Natural killer cell (primary cell): Measurements from ENCODE around the gene FHIP1B. TPM values are rescaled to one million over a fixed set of nuclear protein-coding genes. Genes with fewer than 3 reads are reported as not detected.

Experiments used
- ATAC-seq, 3 donors: fragments of 150-1000 bp in 2 of 3; fragments of 200-7000 bp in 1 of 3; cut with Tn5 transposase; 1 replicate in 1 of 3; 2 replicates in 2 of 3; pipeline ENCODE4 v1.10.0; 2021; ENCODE audit warnings: mild to moderate bottlenecking in 2 of 3, moderate library complexity in 2 of 3
- DNase-seq, 2 donors: peaks; one replicate each; pipeline versions ENCODE4 v3.0.0 to v3.0.0-alpha.2; 2013 to 2021; ENCODE audit warnings: mixed read lengths in 1 of 2
- H3K27ac ChIP-seq: one replicate; pipeline ENCODE4 v1.5.1; 2013; ENCODE audit warnings: mild to moderate bottlenecking, low read length
- H3K27me3 ChIP-seq: one replicate; pipeline ENCODE4 v1.6.1; 2013; ENCODE audit warnings: low read length; ENCODE audit not compliant: control insufficient read depth, insufficient read depth
- H3K36me3 ChIP-seq: one replicate; pipeline ENCODE4 v1.6.1; 2013; ENCODE audit warnings: low read length; ENCODE audit not compliant: control insufficient read depth, insufficient read depth
- H3K4me1 ChIP-seq: one replicate; pipeline ENCODE4 v1.6.1; 2013; ENCODE audit warnings: low read length; ENCODE audit not compliant: control insufficient read depth, insufficient read depth
- H3K4me3 ChIP-seq: one replicate; pipeline ENCODE4 v1.5.1; 2013; ENCODE audit warnings: low read length
- H3K9me3 ChIP-seq: one replicate; pipeline ENCODE4 v1.6.1; 2013; ENCODE audit warnings: low read length; ENCODE audit not compliant: control insufficient read depth, insufficient read depth
- H3K27ac Mint-ChIP-seq, 2 donors: one replicate each; pipeline ENCODE4 v1.8.0; 2022; ENCODE audit warnings: mild to moderate bottlenecking in 2 of 2, mixed read lengths in 2 of 2, moderate library complexity in 1 of 2
- H3K27me3 Mint-ChIP-seq, 2 donors: one replicate each; pipeline ENCODE4 v1.8.0; 2022; ENCODE audit warnings: low read depth in 2 of 2, mixed read lengths in 2 of 2
- H3K36me3 Mint-ChIP-seq: one replicate; pipeline ENCODE4 v1.8.0; 2022; ENCODE audit warnings: mixed read lengths
- H3K4me1 Mint-ChIP-seq, 2 donors: one replicate each; pipeline ENCODE4 v1.8.0; 2022; ENCODE audit warnings: mixed read lengths in 2 of 2
- H3K4me3 Mint-ChIP-seq: one replicate; pipeline ENCODE4 v1.8.0; 2022; ENCODE audit warnings: mild to moderate bottlenecking, moderate library complexity, mixed read lengths
- H3K9me3 Mint-ChIP-seq, 2 donors: one replicate each; pipeline ENCODE4 v1.8.0; 2022; ENCODE audit warnings: mixed read lengths in 2 of 2
- WGBS: methylation state at CpG from one replicate; pipeline ENCODE4 v1.1.7; 2013; ENCODE audit warnings: missing lambda C conversion rate; ENCODE audit not compliant: insufficient coverage; 5-methylcytosine and 5-hydroxymethylcytosine counted together
- intact Hi-C: fragments of 100-400 bp; cut with micrococcal nuclease; formaldehyde crosslinking; loops from one replicate; pipeline ENCODE4 v1.14.2; 2022
- total RNA-seq, 4 donors: library from RNA; stranded (reverse); fragments of 120-200 nt in 1 of 4; gene quantifications; one replicate each; pipeline versions ENCODE4 v1.2.3 to v1.2.4, GENCODE V29; 2013 to 2022
- TF ChIP-seq, protein P1 (sequence below): fragments of 200-600 bp; IDR thresholded peaks from one replicate; pipeline ENCODE4 v1.8.0; 2022; ENCODE audit warnings: antibody characterized with exemption

Gene FHIP1B
- total RNA-seq, 3 donors from 2014 or later (not counting 1 experiment from before 2014, with no cell fraction given), result 50.6 to 76.9 (median 58.4) TPM

DNA sequence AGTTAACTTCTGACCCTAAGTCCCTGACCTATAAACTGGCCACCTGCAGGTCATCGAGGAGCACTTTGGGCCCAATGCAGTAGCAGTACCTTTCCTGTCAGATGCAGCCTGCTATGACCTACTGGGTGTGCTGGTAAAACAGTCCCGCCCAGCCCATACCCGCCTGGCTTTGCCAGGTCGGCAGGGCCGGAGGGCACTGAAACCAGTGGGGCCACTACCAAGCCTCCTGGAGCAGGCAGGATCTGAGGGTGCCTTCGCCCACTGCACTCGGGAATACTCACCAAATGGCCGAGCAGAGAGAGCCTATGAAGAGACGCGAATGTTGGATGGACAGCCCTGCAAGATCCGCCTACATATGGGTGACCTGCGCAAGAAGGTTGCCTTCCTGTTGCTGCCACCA is 24.6 kb downstream of the FHIP1B start:
- H3K4me3 Mint-ChIP-seq, result no peak overlapping the region
- H3K9me3 Mint-ChIP-seq, result no peaks in the 10 kb centered on the region
- H3K27ac ChIP-seq, result no peak overlapping the region
- ATAC-seq (no peak), DNase-seq (no peak)
- H3K36me3 ChIP-seq, result peaks cover 62% of the 10 kb centered on the region
- TF ChIP-seq, protein P1, sequence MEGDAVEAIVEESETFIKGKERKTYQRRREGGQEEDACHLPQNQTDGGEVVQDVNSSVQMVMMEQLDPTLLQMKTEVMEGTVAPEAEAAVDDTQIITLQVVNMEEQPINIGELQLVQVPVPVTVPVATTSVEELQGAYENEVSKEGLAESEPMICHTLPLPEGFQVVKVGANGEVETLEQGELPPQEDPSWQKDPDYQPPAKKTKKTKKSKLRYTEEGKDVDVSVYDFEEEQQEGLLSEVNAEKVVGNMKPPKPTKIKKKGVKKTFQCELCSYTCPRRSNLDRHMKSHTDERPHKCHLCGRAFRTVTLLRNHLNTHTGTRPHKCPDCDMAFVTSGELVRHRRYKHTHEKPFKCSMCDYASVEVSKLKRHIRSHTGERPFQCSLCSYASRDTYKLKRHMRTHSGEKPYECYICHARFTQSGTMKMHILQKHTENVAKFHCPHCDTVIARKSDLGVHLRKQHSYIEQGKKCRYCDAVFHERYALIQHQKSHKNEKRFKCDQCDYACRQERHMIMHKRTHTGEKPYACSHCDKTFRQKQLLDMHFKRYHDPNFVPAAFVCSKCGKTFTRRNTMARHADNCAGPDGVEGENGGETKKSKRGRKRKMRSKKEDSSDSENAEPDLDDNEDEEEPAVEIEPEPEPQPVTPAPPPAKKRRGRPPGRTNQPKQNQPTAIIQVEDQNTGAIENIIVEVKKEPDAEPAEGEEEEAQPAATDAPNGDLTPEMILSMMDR, result no peak
- WGBS, result 99% methylated on average over 12 of the region's 12 CpGs
- peaks cover 13 to 23% of the 10 kb centered on the region in 2 donors for H3K4me1 Mint-ChIP-seq
- H3K27ac Mint-ChIP-seq, result peak overlapping the region; percentile 53 to 68
- H3K27me3 ChIP-seq, result no peaks in the 10 kb centered on the region
- peaks cover 7% of the 10 kb centered on the region for H3K36me3 Mint-ChIP-seq
- no peaks in the 10 kb centered on the region for H3K27me3 Mint-ChIP-seq
- no peaks in the 10 kb centered on the region for H3K9me3 ChIP-seq
- H3K4me1 ChIP-seq, result peaks cover 5% of the 10 kb centered on the region
- no peak overlapping the region for H3K4me3 ChIP-seq
- intact Hi-C loops, result no loop called here

DNA sequence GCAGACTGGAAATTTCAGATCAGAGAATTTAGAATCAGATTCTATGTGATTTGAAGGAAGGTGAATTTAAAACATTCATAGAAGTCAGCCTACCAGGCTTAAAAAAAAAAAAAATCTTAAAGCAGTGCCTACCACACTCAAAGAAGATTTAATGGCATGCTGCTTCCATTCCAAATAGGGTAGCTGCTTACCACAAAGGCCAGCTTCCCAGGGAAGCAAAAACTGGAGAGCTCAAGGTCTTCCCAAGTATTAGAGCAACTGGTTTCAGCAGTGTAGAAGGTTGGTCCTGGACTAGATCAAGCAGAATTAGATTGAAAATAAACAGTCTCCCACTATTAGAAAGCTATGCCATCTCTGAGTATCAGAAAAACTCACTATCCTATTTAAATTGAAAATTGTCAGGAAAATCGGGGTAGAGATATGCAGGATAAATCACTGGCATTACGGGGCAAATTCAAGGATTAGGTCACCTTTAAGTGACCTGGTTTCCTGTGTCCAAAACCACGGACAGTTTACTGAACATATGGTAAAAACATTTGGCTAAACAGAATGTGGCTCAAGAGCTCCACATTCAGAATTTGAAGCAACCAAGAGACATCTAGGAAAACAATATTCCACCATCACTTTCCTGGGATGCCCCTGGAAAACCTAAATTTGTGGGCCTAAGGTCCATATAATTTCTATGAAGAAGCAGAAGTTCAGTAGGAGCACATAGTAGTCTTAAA is 27.8 kb downstream of the FHIP1B start:
- H3K36me3 ChIP-seq, result peaks cover 34% of the 10 kb centered on the region
- no peaks in the 10 kb centered on the region for H3K27me3 ChIP-seq
- Mint-ChIP-seq H3K27me3 (no peaks in the 10 kb centered on the region), H3K4me3 (no peak overlapping the region), H3K9me3 (peaks cover 0 to 3% of the 10 kb centered on the region in 2 donors), H3K36me3 (peaks cover 7% of the 10 kb centered on the region), H3K27ac (peak overlapping the region; percentile 89 to 90), H3K4me1 (peaks cover 44 to 55% of the 10 kb centered on the region in 2 donors)
- WGBS, result 80% methylated on average over 3 of the region's 3 CpGs
- H3K4me3 ChIP-seq, result no peak overlapping the region
- no peaks in the 10 kb centered on the region for H3K9me3 ChIP-seq
- H3K27ac ChIP-seq, result no peak overlapping the region
- intact Hi-C loops, result no loop called here
- ATAC-seq, result no peak
- peaks cover 25% of the 10 kb centered on the region for H3K4me1 ChIP-seq
- TF ChIP-seq, protein P1, result no peak
- no peak for DNase-seq

DNA sequence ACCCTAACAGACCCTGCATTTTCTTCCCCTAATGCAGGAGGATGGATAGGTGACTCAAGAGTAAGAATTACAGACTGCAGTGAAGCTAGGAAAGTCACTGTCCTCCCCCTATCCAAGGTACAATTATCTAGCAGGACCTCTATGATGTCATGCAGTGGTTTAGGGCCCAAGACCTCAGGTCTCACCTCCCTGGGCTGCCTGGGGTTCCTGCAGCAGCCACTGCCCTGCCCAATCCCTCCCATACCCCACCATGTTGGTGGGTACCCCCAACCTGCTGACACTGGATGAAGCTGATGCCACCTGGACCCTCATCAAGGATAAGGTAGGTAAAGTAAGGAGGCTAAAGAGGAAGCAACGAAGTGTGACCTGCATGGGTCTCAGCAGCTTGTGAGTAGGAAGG is 29.1 kb downstream of the FHIP1B start, which contains the start of gene C11orf42:
Gene C11orf42 (plus strand): TSS at position 192 of the 400 bp plus-strand sequence. CDS start 59 bp downstream, at position 251.
- Mint-ChIP-seq H3K9me3 (peaks cover 0 to 3% of the 10 kb centered on the region in 2 donors), H3K27me3 (no peaks in the 10 kb centered on the region), H3K4me3 (no peak within 1 kb of the TSS), H3K27ac (peak within 1 kb of the TSS; percentile 89 to 90), H3K36me3 (peaks cover 7% of the 10 kb centered on the region), H3K4me1 (peaks cover 56 to 67% of the 10 kb centered on the region in 2 donors)
- H3K4me3 ChIP-seq, result no peak within 1 kb of the TSS
- intact Hi-C loops, result no loop called here
- no peaks in the 10 kb centered on the region for H3K9me3 ChIP-seq
- no peak within 1 kb of the TSS for H3K27ac ChIP-seq
- H3K36me3 ChIP-seq, result peaks cover 27% of the 10 kb centered on the region
- no CpG with 5 or more reads among the region's 1 CpG for WGBS
- H3K27me3 ChIP-seq, result no peaks in the 10 kb centered on the region
- TF ChIP-seq, protein P1, result no peak
- ATAC-seq (no peak), DNase-seq (no peak)
- H3K4me1 ChIP-seq, result peaks cover 37% of the 10 kb centered on the region
